ENCODE results near the gene BTD.

The BTD gene

GRCh38 chr3:15601399-15602145 lies at the start of gene BTD, which contains the start of gene HACL1:
Gene BTD, plus strand, starts transcription at chr3:15601745. Its CDS starts 33,695 bp downstream, at chr3:15635440.
Gene HACL1, minus strand, starts transcription at chr3:15601569. Its CDS starts 106 bp downstream, at chr3:15601463.
- peak within 1 kb of the TSS; percentile 83 for H3K27ac ChIP-seq (ENCODE audit: low read depth, low read length)
- H3K4me3 ChIP-seq (ENCODE audit: low read depth in 1 of 2, low read length in 2 of 2) = peak within 1 kb of the TSS; percentile 69 to 100
- peaks cover 9% of the 10 kb centered on the region for H3K4me1 ChIP-seq (ENCODE audit: insufficient read depth, low read length)
- H3K9ac ChIP-seq (ENCODE audit: low read length) = peak within 1 kb of the TSS; percentile 81
- peaks cover 17% of the 10 kb centered on the region for H3K36me3 ChIP-seq (ENCODE audit: insufficient read depth, low read length)
- no peaks in the 10 kb centered on the region for H3K27me3 ChIP-seq (ENCODE audit: control insufficient read depth in 1 of 2, insufficient read depth in 2 of 2, low read length in 2 of 2)
- H3K9me3 ChIP-seq (ENCODE audit: low read length) = no peaks in the 10 kb centered on the region

GRCh38 chr3:15551902-15552301 lies 49.6 kb upstream of the BTD start:
- H3K9me3 ChIP-seq (ENCODE audit: low read length) = no peaks in the 10 kb centered on the region
- H3K27me3 ChIP-seq (ENCODE audit: control insufficient read depth in 1 of 2, insufficient read depth in 2 of 2, low read length in 2 of 2) = no peaks in the 10 kb centered on the region
- no peak overlapping the region for H3K27ac ChIP-seq (ENCODE audit: low read depth, low read length)
- no peak overlapping the region for H3K9ac ChIP-seq (ENCODE audit: low read length)
- no peak overlapping the region for H3K4me3 ChIP-seq (ENCODE audit: low read depth in 1 of 2, low read length in 2 of 2)
- H3K36me3 ChIP-seq (ENCODE audit: insufficient read depth, low read length) = no peaks in the 10 kb centered on the region
- H3K4me1 ChIP-seq (ENCODE audit: insufficient read depth, low read length) = no peaks in the 10 kb centered on the region

GRCh38 chr3:15553749-15554148 lies 47.8 kb upstream of the BTD start:
- H3K9ac ChIP-seq (ENCODE audit: low read length) = no peak overlapping the region
- H3K4me1 ChIP-seq (ENCODE audit: insufficient read depth, low read length) = peaks cover 6% of the 10 kb centered on the region
- no peaks in the 10 kb centered on the region for H3K9me3 ChIP-seq (ENCODE audit: low read length)
- H3K36me3 ChIP-seq (ENCODE audit: insufficient read depth, low read length) = no peaks in the 10 kb centered on the region
- H3K27me3 ChIP-seq (ENCODE audit: control insufficient read depth in 1 of 2, insufficient read depth in 2 of 2, low read length in 2 of 2) = no peaks in the 10 kb centered on the region
- H3K27ac ChIP-seq (ENCODE audit: low read depth, low read length) = no peak overlapping the region
- H3K4me3 ChIP-seq (ENCODE audit: low read depth in 1 of 2, low read length in 2 of 2) = no peak overlapping the region

- Histone ChIP-seq H3K4me3 (ENCODE audit: low read depth in 1 of 2, low read length in 2 of 2) (no peak overlapping the region), H3K36me3 (ENCODE audit: insufficient read depth, low read length) (no peaks in the 10 kb centered on the region), H3K27me3 (ENCODE audit: control insufficient read depth in 1 of 2, insufficient read depth in 2 of 2, low read length in 2 of 2) (no peaks in the 10 kb centered on the region), H3K4me1 (ENCODE audit: insufficient read depth, low read length) (peaks cover 6% of the 10 kb centered on the region), H3K9ac (ENCODE audit: low read length) (no peak overlapping the region), H3K27ac (ENCODE audit: low read depth, low read length) (no peak overlapping the region), H3K9me3 (ENCODE audit: low read length) (no peaks in the 10 kb centered on the region)
Measured at GRCh38 chr3:15556512-15556911, 45.0 kb upstream of the BTD start.

GRCh38 chr3:15557511-15557946 lies 44.0 kb upstream of the BTD start:
- H3K4me3 ChIP-seq (ENCODE audit: low read depth in 1 of 2, low read length in 2 of 2) = no peak overlapping the region
- no peak overlapping the region for H3K27ac ChIP-seq (ENCODE audit: low read depth, low read length)
- peaks cover 1% of the 10 kb centered on the region for H3K36me3 ChIP-seq (ENCODE audit: insufficient read depth, low read length)
- H3K9ac ChIP-seq (ENCODE audit: low read length) = no peak overlapping the region
- H3K27me3 ChIP-seq (ENCODE audit: control insufficient read depth in 1 of 2, insufficient read depth in 2 of 2, low read length in 2 of 2) = no peaks in the 10 kb centered on the region
- H3K9me3 ChIP-seq (ENCODE audit: low read length) = no peaks in the 10 kb centered on the region
- H3K4me1 ChIP-seq (ENCODE audit: insufficient read depth, low read length) = peaks cover 6% of the 10 kb centered on the region

GRCh38 chr3:15558581-15558980 lies 43.0 kb upstream of the BTD start:
- Histone ChIP-seq H3K27me3 (ENCODE audit: control insufficient read depth in 1 of 2, insufficient read depth in 2 of 2, low read length in 2 of 2) (no peaks in the 10 kb centered on the region), H3K4me1 (ENCODE audit: insufficient read depth, low read length) (peaks cover 6% of the 10 kb centered on the region), H3K36me3 (ENCODE audit: insufficient read depth, low read length) (peaks cover 12% of the 10 kb centered on the region), H3K4me3 (ENCODE audit: low read depth in 1 of 2, low read length in 2 of 2) (no peak overlapping the region), H3K9ac (ENCODE audit: low read length) (no peak overlapping the region), H3K27ac (ENCODE audit: low read depth, low read length) (no peak overlapping the region), H3K9me3 (ENCODE audit: low read length) (no peaks in the 10 kb centered on the region)

- Histone ChIP-seq H3K27me3 (ENCODE audit: control insufficient read depth in 1 of 2, insufficient read depth in 2 of 2, low read length in 2 of 2) (no peaks in the 10 kb centered on the region), H3K9me3 (ENCODE audit: low read length) (no peaks in the 10 kb centered on the region), H3K4me3 (ENCODE audit: low read depth in 1 of 2, low read length in 2 of 2) (no peak overlapping the region), H3K27ac (ENCODE audit: low read depth, low read length) (no peak overlapping the region), H3K4me1 (ENCODE audit: insufficient read depth, low read length) (peaks cover 3% of the 10 kb centered on the region), H3K9ac (ENCODE audit: low read length) (no peak overlapping the region), H3K36me3 (ENCODE audit: insufficient read depth, low read length) (peaks cover 43% of the 10 kb centered on the region)
Measured at GRCh38 chr3:15562560-15562959, 39.0 kb upstream of the BTD start.

- no peak overlapping the region for H3K4me3 ChIP-seq (ENCODE audit: low read depth in 1 of 2, low read length in 2 of 2)
- H3K36me3 ChIP-seq (ENCODE audit: insufficient read depth, low read length) = peaks cover 49% of the 10 kb centered on the region
- H3K4me1 ChIP-seq (ENCODE audit: insufficient read depth, low read length) = no peaks in the 10 kb centered on the region
- H3K27ac ChIP-seq (ENCODE audit: low read depth, low read length) = no peak overlapping the region
- no peaks in the 10 kb centered on the region for H3K27me3 ChIP-seq (ENCODE audit: control insufficient read depth in 1 of 2, insufficient read depth in 2 of 2, low read length in 2 of 2)
- no peak overlapping the region for H3K9ac ChIP-seq (ENCODE audit: low read length)
- no peaks in the 10 kb centered on the region for H3K9me3 ChIP-seq (ENCODE audit: low read length)
Measured at GRCh38 chr3:15563190-15563589, 38.4 kb upstream of the BTD start.

GRCh38 chr3:15572138-15572537 lies 29.4 kb upstream of the BTD start:
- Histone ChIP-seq H3K36me3 (ENCODE audit: insufficient read depth, low read length) (peaks cover 40% of the 10 kb centered on the region), H3K27ac (ENCODE audit: low read depth, low read length) (no peak overlapping the region), H3K4me3 (ENCODE audit: low read depth in 1 of 2, low read length in 2 of 2) (no peak overlapping the region), H3K27me3 (ENCODE audit: control insufficient read depth in 1 of 2, insufficient read depth in 2 of 2, low read length in 2 of 2) (no peaks in the 10 kb centered on the region), H3K9me3 (ENCODE audit: low read length) (no peaks in the 10 kb centered on the region), H3K9ac (ENCODE audit: low read length) (no peak overlapping the region), H3K4me1 (ENCODE audit: insufficient read depth, low read length) (no peaks in the 10 kb centered on the region)

GRCh38 chr3:15575446-15575845 lies 26.1 kb upstream of the BTD start:
- Histone ChIP-seq H3K9ac (ENCODE audit: low read length) (no peak overlapping the region), H3K4me3 (ENCODE audit: low read depth in 1 of 2, low read length in 2 of 2) (no peak overlapping the region), H3K4me1 (ENCODE audit: insufficient read depth, low read length) (peaks cover 5% of the 10 kb centered on the region), H3K27me3 (ENCODE audit: control insufficient read depth in 1 of 2, insufficient read depth in 2 of 2, low read length in 2 of 2) (no peaks in the 10 kb centered on the region), H3K36me3 (ENCODE audit: insufficient read depth, low read length) (peaks cover 29% of the 10 kb centered on the region), H3K9me3 (ENCODE audit: low read length) (no peaks in the 10 kb centered on the region), H3K27ac (ENCODE audit: low read depth, low read length) (no peak overlapping the region)

GRCh38 chr3:15576475-15576874 lies 25.1 kb upstream of the BTD start:
- Histone ChIP-seq H3K4me3 (ENCODE audit: low read depth in 1 of 2, low read length in 2 of 2) (no peak overlapping the region), H3K27ac (ENCODE audit: low read depth, low read length) (no peak overlapping the region), H3K36me3 (ENCODE audit: insufficient read depth, low read length) (peaks cover 34% of the 10 kb centered on the region), H3K27me3 (ENCODE audit: control insufficient read depth in 1 of 2, insufficient read depth in 2 of 2, low read length in 2 of 2) (no peaks in the 10 kb centered on the region), H3K4me1 (ENCODE audit: insufficient read depth, low read length) (peaks cover 5% of the 10 kb centered on the region), H3K9me3 (ENCODE audit: low read length) (no peaks in the 10 kb centered on the region), H3K9ac (ENCODE audit: low read length) (no peak overlapping the region)

GRCh38 chr3:15578289-15578867 lies 23.2 kb upstream of the BTD start:
- peaks cover 24% of the 10 kb centered on the region for H3K36me3 ChIP-seq (ENCODE audit: insufficient read depth, low read length)
- no peaks in the 10 kb centered on the region for H3K9me3 ChIP-seq (ENCODE audit: low read length)
- no peak overlapping the region for H3K27ac ChIP-seq (ENCODE audit: low read depth, low read length)
- no peak overlapping the region for H3K4me3 ChIP-seq (ENCODE audit: low read depth in 1 of 2, low read length in 2 of 2)
- no peak overlapping the region for H3K9ac ChIP-seq (ENCODE audit: low read length)
- H3K4me1 ChIP-seq (ENCODE audit: insufficient read depth, low read length) = peaks cover 5% of the 10 kb centered on the region
- H3K27me3 ChIP-seq (ENCODE audit: control insufficient read depth in 1 of 2, insufficient read depth in 2 of 2, low read length in 2 of 2) = no peaks in the 10 kb centered on the region
